ENCODE measurements around the gene LRRC32. TPM values are rescaled to one million over a fixed set of nuclear protein-coding genes. Genes with fewer than 3 reads are reported as not detected.

LRRC32 gene
- total RNA-seq, 2 donors from 2014 or later: 12.5 to 16.4 TPM

- Mint-ChIP-seq H3K4me3 (no peak overlapping the region), H3K27me3 (ENCODE audit: low read depth) (peaks cover 12% of the 10 kb centered on the region), H3K4me1 (ENCODE audit: low read depth) (peaks cover 26% of the 10 kb centered on the region), H3K27ac (no peak overlapping the region), H3K36me3 (ENCODE audit: insufficient read depth in 2 of 2) (no peaks in the 10 kb centered on the region), H3K9me3 (no peaks in the 10 kb centered on the region)
- ATAC-seq (replicated peaks in 1 of 2): no peak
- DNase-seq: no peak
Observed at GRCh38 chr11:76683161-76684095, 12.9 kb upstream of the LRRC32 start.

- H3K9me3 Mint-ChIP-seq: no peaks in the 10 kb centered on the region
- DNase-seq (no peak), ATAC-seq (replicated peaks in 1 of 2) (no peak)
- H3K27ac Mint-ChIP-seq: no peak overlapping the region
- H3K27me3 Mint-ChIP-seq (ENCODE audit: low read depth): peaks cover 19% of the 10 kb centered on the region
- no peaks in the 10 kb centered on the region for H3K36me3 Mint-ChIP-seq (ENCODE audit: insufficient read depth in 2 of 2)
- no peak overlapping the region for H3K4me3 Mint-ChIP-seq
- H3K4me1 Mint-ChIP-seq (ENCODE audit: low read depth): peaks cover 34% of the 10 kb centered on the region
Observed at GRCh38 chr11:76682684-76683083, 12.1 kb upstream of the LRRC32 start.

- Mint-ChIP-seq H3K4me1 (ENCODE audit: low read depth) (peaks cover 32% of the 10 kb centered on the region), H3K4me3 (no peak overlapping the region), H3K27me3 (ENCODE audit: low read depth) (peaks cover 19% of the 10 kb centered on the region), H3K36me3 (ENCODE audit: insufficient read depth in 2 of 2) (no peaks in the 10 kb centered on the region), H3K27ac (no peak overlapping the region), H3K9me3 (no peaks in the 10 kb centered on the region)
- ATAC-seq (replicated peaks in 1 of 2) (no peak), DNase-seq (no peak)
Observed at GRCh38 chr11:76682106-76682505, 11.6 kb upstream of the LRRC32 start.

GRCh38 chr11:76680518-76681425 is 10.2 kb upstream of the LRRC32 start:
- Mint-ChIP-seq H3K4me3 (no peak overlapping the region), H3K4me1 (ENCODE audit: low read depth) (peaks cover 24% of the 10 kb centered on the region), H3K9me3 (no peaks in the 10 kb centered on the region), H3K27ac (no peak overlapping the region), H3K27me3 (ENCODE audit: low read depth) (peaks cover 19% of the 10 kb centered on the region), H3K36me3 (ENCODE audit: insufficient read depth in 2 of 2) (no peaks in the 10 kb centered on the region)
- DNase-seq (peak; percentile 76 to 79), ATAC-seq (replicated peaks in 1 of 2) (peak; percentile 79 to 84)

GRCh38 chr11:76678321-76678720 is 7.8 kb upstream of the LRRC32 start:
- ATAC-seq (replicated peaks in 1 of 2): no peak
- H3K4me1 Mint-ChIP-seq (ENCODE audit: low read depth): peaks cover 25% of the 10 kb centered on the region
- H3K9me3 Mint-ChIP-seq: no peaks in the 10 kb centered on the region
- H3K27ac Mint-ChIP-seq: no peak overlapping the region
- DNase-seq: no peak
- no peaks in the 10 kb centered on the region for H3K36me3 Mint-ChIP-seq (ENCODE audit: insufficient read depth in 2 of 2)
- H3K27me3 Mint-ChIP-seq (ENCODE audit: low read depth): peaks cover 19% of the 10 kb centered on the region
- no peak overlapping the region for H3K4me3 Mint-ChIP-seq

- ATAC-seq (replicated peaks in 1 of 2): no peak
- H3K4me3 Mint-ChIP-seq: no peak overlapping the region
- no peak for DNase-seq
- no peaks in the 10 kb centered on the region for H3K36me3 Mint-ChIP-seq (ENCODE audit: insufficient read depth in 2 of 2)
- no peaks in the 10 kb centered on the region for H3K9me3 Mint-ChIP-seq
- peaks cover 29% of the 10 kb centered on the region for H3K4me1 Mint-ChIP-seq (ENCODE audit: low read depth)
- H3K27me3 Mint-ChIP-seq (ENCODE audit: low read depth): peaks cover 19% of the 10 kb centered on the region
- H3K27ac Mint-ChIP-seq: no peak overlapping the region
Observed at GRCh38 chr11:76677458-76677765, 6.9 kb upstream of the LRRC32 start.

- Mint-ChIP-seq H3K27me3 (ENCODE audit: low read depth) (peaks cover 19% of the 10 kb centered on the region), H3K4me1 (ENCODE audit: low read depth) (peaks cover 34% of the 10 kb centered on the region), H3K36me3 (ENCODE audit: insufficient read depth in 2 of 2) (no peaks in the 10 kb centered on the region), H3K9me3 (no peaks in the 10 kb centered on the region), H3K4me3 (no peak overlapping the region), H3K27ac (no peak overlapping the region)
- ATAC-seq (replicated peaks in 1 of 2) (no peak), DNase-seq (no peak)
Observed at GRCh38 chr11:76676636-76677457, 6.3 kb upstream of the LRRC32 start.

GRCh38 chr11:76674517-76675400 is 4.2 kb upstream of the LRRC32 start:
- DNase-seq (no peak), ATAC-seq (replicated peaks in 1 of 2) (no peak)
- Mint-ChIP-seq H3K9me3 (no peaks in the 10 kb centered on the region), H3K27me3 (ENCODE audit: low read depth) (peaks cover 16% of the 10 kb centered on the region), H3K27ac (no peak overlapping the region), H3K4me1 (ENCODE audit: low read depth) (peaks cover 41% of the 10 kb centered on the region), H3K36me3 (ENCODE audit: insufficient read depth in 2 of 2) (no peaks in the 10 kb centered on the region), H3K4me3 (no peak overlapping the region)

- H3K4me1 Mint-ChIP-seq (ENCODE audit: low read depth): peaks cover 40% of the 10 kb centered on the region
- H3K9me3 Mint-ChIP-seq: no peaks in the 10 kb centered on the region
- DNase-seq (no peak), ATAC-seq (replicated peaks in 1 of 2) (peak in 1 of 2 donors; percentile 16)
- H3K27me3 Mint-ChIP-seq (ENCODE audit: low read depth): peaks cover 22% of the 10 kb centered on the region
- H3K36me3 Mint-ChIP-seq (ENCODE audit: insufficient read depth in 2 of 2): no peaks in the 10 kb centered on the region
- peak overlapping the region; percentile 44 to 59 for H3K4me3 Mint-ChIP-seq
- no peak overlapping the region for H3K27ac Mint-ChIP-seq
Observed at GRCh38 chr11:76673176-76674142, 2.9 kb upstream of the LRRC32 start.

GRCh38 chr11:76672431-76673175 is 2.1 kb upstream of the LRRC32 start:
- no peak overlapping the region for H3K27ac Mint-ChIP-seq
- peak; percentile 28 to 64 for DNase-seq
- H3K4me1 Mint-ChIP-seq (ENCODE audit: low read depth): peaks cover 37% of the 10 kb centered on the region
- H3K27me3 Mint-ChIP-seq (ENCODE audit: low read depth): peaks cover 22% of the 10 kb centered on the region
- H3K9me3 Mint-ChIP-seq: no peaks in the 10 kb centered on the region
- peak overlapping the region; percentile 44 to 59 for H3K4me3 Mint-ChIP-seq
- no peaks in the 10 kb centered on the region for H3K36me3 Mint-ChIP-seq (ENCODE audit: insufficient read depth in 2 of 2)
- peak; percentile 58 to 61 for ATAC-seq (replicated peaks in 1 of 2)

All from activated T-cell treated with anti-CD3 and anti-CD28 coated beads, Interleukin-2, amount 50 U/mL, for 72 hours (primary cell).